ENCODE data around the gene RGS11. TPM values are rescaled to one million over a fixed set of nuclear protein-coding genes. Genes with fewer than 3 reads are reported as not detected.

The RGS11 gene
- total RNA-seq, 1 donor from 2014 or later: 16.4 TPM

DNA sequence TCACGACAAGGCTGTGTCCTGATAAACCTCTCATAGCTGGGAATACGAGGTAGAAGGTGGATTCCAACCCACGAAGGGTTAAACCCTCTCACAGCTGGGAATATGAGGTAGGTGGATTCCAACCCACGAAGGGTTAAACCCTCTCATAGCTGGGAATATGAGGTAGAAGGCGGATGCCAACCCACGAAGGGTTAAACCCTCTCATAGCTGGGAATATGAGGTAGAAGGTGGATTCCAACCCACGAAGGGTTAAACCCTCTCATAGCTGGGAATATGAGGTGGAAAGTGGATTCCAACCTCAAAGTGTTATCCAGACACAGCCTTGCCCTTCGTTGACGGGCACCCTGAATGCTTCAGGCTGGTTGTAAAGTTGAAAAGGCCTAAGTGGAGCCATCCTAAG lies 45.8 kb upstream of the RGS11 start:
- H3K27me3 ChIP-seq (ENCODE audit: low read depth): no peaks in the 10 kb centered on the region
- intact Hi-C loops (cut with micrococcal nuclease): no loop called here
- TF ChIP-seq CTCF (IDR thresholded peaks at IDR 0.05; ENCODE audit: borderline replicate concordance): no peak
- H3K4me1 ChIP-seq: peaks cover 20% of the 10 kb centered on the region
- H3K27ac ChIP-seq (replicated peaks): no peak overlapping the region
- H3K36me3 ChIP-seq: peaks cover 12% of the 10 kb centered on the region
- H3K4me3 ChIP-seq: no peak overlapping the region
- no peak for DNase-seq
- no peaks in the 10 kb centered on the region for H3K9me3 ChIP-seq (replicated peaks)

DNA sequence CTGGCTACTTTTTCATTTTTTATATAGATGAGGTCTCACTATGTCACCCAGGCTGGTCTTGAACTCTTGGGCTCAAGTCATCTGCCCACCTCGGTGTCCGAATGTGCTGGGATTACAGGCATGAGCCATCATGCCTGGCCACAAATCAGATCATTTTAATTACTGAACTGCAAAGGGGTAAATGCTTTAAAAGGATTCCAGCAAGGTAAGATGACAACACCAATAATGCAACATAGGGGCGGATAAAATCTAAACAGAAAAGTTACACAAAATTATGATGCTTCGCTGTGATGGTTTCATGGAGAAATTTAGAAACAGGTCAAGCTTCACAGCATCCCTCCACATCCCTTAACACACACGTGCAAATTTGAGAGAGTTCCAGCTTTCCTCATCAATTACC lies 44.5 kb upstream of the RGS11 start:
- Histone ChIP-seq H3K27ac (replicated peaks) (no peak overlapping the region), H3K36me3 (peaks cover 12% of the 10 kb centered on the region), H3K27me3 (ENCODE audit: low read depth) (no peaks in the 10 kb centered on the region), H3K4me3 (no peak overlapping the region), H3K9me3 (replicated peaks) (no peaks in the 10 kb centered on the region), H3K4me1 (peaks cover 12% of the 10 kb centered on the region)
- TF ChIP-seq CTCF (IDR thresholded peaks at IDR 0.05; ENCODE audit: borderline replicate concordance): no peak
- no peak for DNase-seq
- intact Hi-C loops (cut with micrococcal nuclease): no loop called here

DNA sequence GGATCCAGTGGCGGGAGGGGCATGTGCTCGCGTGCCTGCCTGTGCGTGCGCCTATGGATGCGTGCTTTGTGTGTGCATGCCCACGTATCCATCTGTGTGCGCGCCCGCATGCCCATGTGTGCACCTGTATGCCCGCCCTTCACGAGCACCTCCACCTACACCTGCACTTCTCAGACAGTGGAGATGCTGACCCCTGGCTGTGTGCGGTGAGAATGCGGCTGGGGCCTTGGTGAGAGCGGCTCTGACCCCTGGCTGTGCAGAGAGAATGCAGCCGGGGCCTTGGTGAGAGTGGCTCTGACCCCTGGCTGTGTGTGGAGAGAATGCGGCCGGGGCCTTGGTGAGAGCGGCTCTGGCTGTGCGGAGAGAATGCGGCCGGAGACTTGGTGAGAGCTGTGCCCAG lies 42.9 kb upstream of the RGS11 start:
- Histone ChIP-seq H3K4me3 (no peak overlapping the region), H3K27ac (replicated peaks) (no peak overlapping the region), H3K36me3 (peaks cover 25% of the 10 kb centered on the region), H3K27me3 (ENCODE audit: low read depth) (no peaks in the 10 kb centered on the region), H3K4me1 (no peaks in the 10 kb centered on the region), H3K9me3 (replicated peaks) (no peaks in the 10 kb centered on the region)
- DNase-seq: no peak
- intact Hi-C loops (cut with micrococcal nuclease): no loop called here
- TF ChIP-seq CTCF (IDR thresholded peaks at IDR 0.05; ENCODE audit: borderline replicate concordance): no peak

DNA sequence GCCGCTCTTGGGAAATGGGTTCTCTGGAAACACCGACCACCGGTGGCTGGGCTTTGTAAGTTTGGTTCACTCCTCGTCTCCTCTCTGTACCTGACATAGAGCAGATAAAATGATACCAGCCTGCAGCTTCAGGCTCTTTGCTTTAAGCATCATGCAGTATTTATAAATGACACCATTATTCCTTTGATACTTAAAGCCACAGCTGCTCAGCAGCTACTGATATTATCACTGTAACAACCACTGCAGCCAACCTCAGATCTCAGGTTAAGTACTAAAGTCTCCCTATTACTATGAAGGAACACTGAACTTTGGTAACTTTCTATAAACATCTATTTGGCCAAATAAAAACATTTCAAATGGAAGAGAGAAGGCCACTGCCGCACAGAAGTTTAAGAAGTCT lies 41.8 kb upstream of the RGS11 start:
- H3K27me3 ChIP-seq (ENCODE audit: low read depth): no peaks in the 10 kb centered on the region
- intact Hi-C loops (cut with micrococcal nuclease): no loop called here
- TF ChIP-seq CTCF (IDR thresholded peaks at IDR 0.05; ENCODE audit: borderline replicate concordance): no peak
- H3K27ac ChIP-seq (replicated peaks): no peak overlapping the region
- H3K4me3 ChIP-seq: no peak overlapping the region
- H3K9me3 ChIP-seq (replicated peaks): no peaks in the 10 kb centered on the region
- H3K36me3 ChIP-seq: peaks cover 36% of the 10 kb centered on the region
- no peak for DNase-seq
- H3K4me1 ChIP-seq: no peaks in the 10 kb centered on the region

DNA sequence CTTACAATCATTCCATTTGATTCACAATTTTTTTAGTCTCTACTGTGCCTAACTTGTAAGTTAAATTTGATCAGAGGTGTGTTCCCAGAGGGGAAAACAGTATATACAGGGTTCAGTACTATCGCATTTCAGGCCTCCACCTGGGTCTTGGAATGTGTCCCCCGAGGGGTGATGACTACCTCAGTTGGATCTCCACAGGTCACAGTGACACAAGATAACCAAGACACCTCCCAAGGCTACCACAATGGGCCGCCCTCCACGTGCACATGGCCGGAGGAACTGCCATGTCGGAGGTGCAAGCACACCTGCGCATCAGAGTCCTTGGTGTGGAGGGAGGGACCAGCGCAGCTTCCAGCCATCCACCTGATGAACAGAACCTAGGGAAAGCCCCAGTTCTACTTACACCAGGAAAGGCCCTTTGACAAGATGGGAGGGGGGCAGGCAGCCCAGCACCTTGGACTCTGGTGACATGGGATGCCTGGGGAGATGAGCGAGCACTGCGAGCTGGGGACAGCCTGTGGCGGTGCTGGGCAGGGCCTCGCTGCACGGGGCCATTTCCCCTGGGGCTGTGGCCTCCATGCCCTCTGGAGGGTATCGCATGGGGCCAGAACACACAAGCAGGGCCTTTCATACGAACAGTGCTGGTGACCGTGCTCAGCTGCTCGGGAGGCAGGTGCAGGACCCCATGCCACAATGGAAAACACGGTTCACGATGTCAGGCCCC lies 41.2 kb upstream of the RGS11 start:
- intact Hi-C loops (cut with micrococcal nuclease): no loop called here
- Histone ChIP-seq H3K9me3 (replicated peaks) (no peaks in the 10 kb centered on the region), H3K27ac (replicated peaks) (no peak overlapping the region), H3K4me3 (no peak overlapping the region), H3K36me3 (peaks cover 37% of the 10 kb centered on the region), H3K27me3 (ENCODE audit: low read depth) (no peaks in the 10 kb centered on the region), H3K4me1 (no peaks in the 10 kb centered on the region)
- DNase-seq: no peak
- no peak for TF ChIP-seq CTCF (IDR thresholded peaks at IDR 0.05; ENCODE audit: borderline replicate concordance)

Measured in left ventricle myocardium inferior (tissue), 1 donor.